H9 (cell line): ENCODE measurements around the gene CLIP3. TPM values are rescaled to one million over a fixed set of nuclear protein-coding genes. Genes with fewer than 3 reads are reported as not detected.

Experiments used
- DNase-seq: peaks from one replicate; pipeline ENCODE4 v3.0.0-alpha.2; 2017
- H2AFZ ChIP-seq: one replicate; pipeline ENCODE4 v1.6.1; 2013; ENCODE audit warnings: mild to moderate bottlenecking, low read length, control low read depth, moderate library complexity
- H2AK5ac ChIP-seq: 2 replicates; pipeline ENCODE4 v1.6.1; 2013; ENCODE audit warnings: low read length, control low read depth, mixed read lengths; ENCODE audit not compliant: insufficient read length
- H2BK120ac ChIP-seq: one replicate; pipeline ENCODE4 v1.6.1; 2013; ENCODE audit warnings: low read depth, mild to moderate bottlenecking, low read length, control low read depth, inconsistent platforms; ENCODE audit not compliant: poor library complexity, severe bottlenecking
- H2BK12ac ChIP-seq: 2 replicates; pipeline ENCODE4 v1.6.1; 2013; ENCODE audit warnings: low read length, control low read depth, mixed read lengths, low read depth; ENCODE audit not compliant: insufficient read length
- H2BK15ac ChIP-seq: 2 replicates; pipeline ENCODE4 v1.6.1; 2013; ENCODE audit warnings: low read depth, low read length, control low read depth
- H2BK20ac ChIP-seq: one replicate; pipeline ENCODE4 v1.6.1; 2013; ENCODE audit warnings: low read depth, mild to moderate bottlenecking, low read length, control low read depth, inconsistent platforms; ENCODE audit not compliant: poor library complexity, severe bottlenecking
- H2BK5ac ChIP-seq: 2 replicates; pipeline ENCODE4 v1.6.1; 2013; ENCODE audit warnings: low read length, control low read depth, mixed read lengths; ENCODE audit not compliant: insufficient read length
- H3K14ac ChIP-seq: 2 replicates; pipeline ENCODE4 v1.6.1; 2013; ENCODE audit warnings: low read length, control low read depth; ENCODE audit not compliant: insufficient read depth
- H3K18ac ChIP-seq: 2 replicates; pipeline ENCODE4 v1.6.1; 2013; ENCODE audit warnings: low read depth, mild to moderate bottlenecking, mixed read lengths, low read length, control low read depth; ENCODE audit not compliant: insufficient read length
- H3K23ac ChIP-seq: 2 replicates; pipeline ENCODE4 v1.6.1; 2013; ENCODE audit warnings: low read length, control low read depth, mixed read lengths, low read depth; ENCODE audit not compliant: insufficient read length
- H3K23me2 ChIP-seq: 2 replicates; pipeline ENCODE4 v1.6.1; 2013; ENCODE audit warnings: low read depth, mild to moderate bottlenecking, mixed read lengths, low read length, control low read depth; ENCODE audit not compliant: insufficient read length, poor library complexity, severe bottlenecking
- H3K27ac ChIP-seq: 2 replicates; pipeline ENCODE4 v1.5.1; 2013; ENCODE audit warnings: low read length, control low read depth, mixed read lengths, low read depth; ENCODE audit not compliant: insufficient read length
- H3K27me3 ChIP-seq: 2 replicates; pipeline ENCODE4 v1.6.1; 2013; ENCODE audit warnings: low read length, control low read depth, inconsistent platforms; ENCODE audit not compliant: insufficient read depth
- H3K4ac ChIP-seq: 2 replicates; pipeline ENCODE4 v1.6.1; 2013; ENCODE audit warnings: low read depth, mild to moderate bottlenecking, control low read depth, inconsistent platforms, low read length, moderate library complexity
- H3K4me1 ChIP-seq: 2 replicates; pipeline ENCODE4 v1.6.1; 2013; ENCODE audit warnings: low read length, control low read depth, inconsistent platforms; ENCODE audit not compliant: insufficient read depth
- H3K4me2 ChIP-seq: 2 replicates; pipeline ENCODE4 v1.6.1; 2013; ENCODE audit warnings: low read length, control low read depth, mixed read lengths; ENCODE audit not compliant: insufficient read length, insufficient read depth
- H3K56ac ChIP-seq: 2 replicates; pipeline ENCODE4 v1.6.1; 2013; ENCODE audit warnings: low read depth, mild to moderate bottlenecking, mixed read lengths, low read length, control low read depth; ENCODE audit not compliant: insufficient read length
- H3K79me1 ChIP-seq: 2 replicates; pipeline ENCODE4 v1.6.1; 2013; ENCODE audit warnings: low read depth, mild to moderate bottlenecking, moderate library complexity, low read length, control low read depth, inconsistent platforms; ENCODE audit not compliant: insufficient read depth, poor library complexity, severe bottlenecking
- H3K79me2 ChIP-seq: 2 replicates; pipeline ENCODE4 v1.6.1; 2013; ENCODE audit warnings: low read length, control low read depth, inconsistent platforms; ENCODE audit not compliant: insufficient read depth
- H3K9ac ChIP-seq: 2 replicates; pipeline ENCODE4 v1.6.1; 2013; ENCODE audit warnings: low read length, control low read depth, mixed read lengths; ENCODE audit not compliant: insufficient read length; ENCODE audit errors: extremely low read depth
- H3K9me3 ChIP-seq: one replicate; pipeline ENCODE4 v1.6.1; 2013; ENCODE audit warnings: low read depth, low read length, inconsistent platforms; ENCODE audit not compliant: control insufficient read depth
- H3T11ph ChIP-seq: one replicate; pipeline ENCODE4 v1.6.1; 2013; ENCODE audit warnings: mild to moderate bottlenecking, low read length, control low read depth, inconsistent platforms
- H4K20me1 ChIP-seq: one replicate; pipeline ENCODE4 v1.6.1; 2013; ENCODE audit not compliant: control insufficient read depth, insufficient read length, insufficient read depth
- H4K5ac ChIP-seq: 2 replicates; pipeline ENCODE4 v1.6.1; 2013; ENCODE audit warnings: low read depth, mild to moderate bottlenecking, mixed read lengths, low read length, control low read depth; ENCODE audit not compliant: insufficient read length
- H4K8ac ChIP-seq: replicated peaks from 2 replicates; pipeline ENCODE4 v1.6.1; 2013; ENCODE audit warnings: low read length, control low read depth, mixed read lengths, low read depth; ENCODE audit not compliant: insufficient read length
- H4K91ac ChIP-seq: 2 replicates; pipeline ENCODE4 v1.6.1; 2013; ENCODE audit warnings: low read depth, mild to moderate bottlenecking, moderate library complexity, mixed read lengths, low read length, control low read depth; ENCODE audit not compliant: insufficient read length
- H3K27ac Mint-ChIP-seq, 3 experiments: 2 replicates in 2 of 3; 3 replicates in 1 of 3; pipeline ENCODE4 v1.8.0; 2020 to 2021; ENCODE audit warnings: mixed read lengths in 3 of 3, mild to moderate bottlenecking in 1 of 3, moderate library complexity in 1 of 3
- H3K27me3 Mint-ChIP-seq: 2 replicates; pipeline ENCODE4 v1.8.0; 2021; ENCODE audit warnings: low read depth, mild to moderate bottlenecking, moderate library complexity, mixed read lengths
- H3K36me3 Mint-ChIP-seq, 3 experiments: 2 replicates in 2 of 3; 3 replicates in 1 of 3; pipeline ENCODE4 v1.8.0; 2020 to 2021; ENCODE audit warnings: low read depth in 3 of 3, mixed read lengths in 3 of 3; ENCODE audit not compliant: insufficient read depth in 1 of 3
- H3K4me1 Mint-ChIP-seq, 2 experiments: 2 replicates each; pipeline ENCODE4 v1.8.0; 2020; ENCODE audit warnings: mixed read lengths in 2 of 2
- H3K4me3 Mint-ChIP-seq, 2 experiments: 2 replicates in 1 of 2; 3 replicates in 1 of 2; pipeline ENCODE4 v1.8.0; 2020 to 2021; ENCODE audit warnings: mild to moderate bottlenecking in 2 of 2, mixed read lengths in 2 of 2, moderate library complexity in 1 of 2
- H3K9me3 Mint-ChIP-seq, 2 experiments: 2 replicates in 1 of 2; 3 replicates in 1 of 2; pipeline ENCODE4 v1.8.0; 2020; ENCODE audit warnings: mild to moderate bottlenecking in 2 of 2, mixed read lengths in 2 of 2, moderate library complexity in 1 of 2
- WGBS: extraction: QIAGEN DNeasy Blood & Tissue Kit; methylation state at CpG from one replicate; pipeline ENCODE4 v1.1.7; 2013; ENCODE audit warnings: missing lambda C conversion rate, low lambda C conversion rate, mixed read lengths; ENCODE audit not compliant: insufficient read length; ENCODE audit errors: extremely low coverage; 5-methylcytosine and 5-hydroxymethylcytosine counted together
- total RNA-seq: library from RNA; stranded (reverse); gene quantifications from 2 replicates; pipeline ENCODE4 v1.2.1, GENCODE V29; 2021
- TF ChIP-seq, protein P1 (sequence below): fragments of 200-600 bp; sonication (generic); conservative IDR thresholded peaks from 3 replicates; pipeline ENCODE4 v1.8.0; 2021; ENCODE audit warnings: antibody characterized with exemption, mild to moderate bottlenecking

The CLIP3 gene
- total RNA-seq, 1 experiment from 2014 or later = 19.7 TPM

DNA sequence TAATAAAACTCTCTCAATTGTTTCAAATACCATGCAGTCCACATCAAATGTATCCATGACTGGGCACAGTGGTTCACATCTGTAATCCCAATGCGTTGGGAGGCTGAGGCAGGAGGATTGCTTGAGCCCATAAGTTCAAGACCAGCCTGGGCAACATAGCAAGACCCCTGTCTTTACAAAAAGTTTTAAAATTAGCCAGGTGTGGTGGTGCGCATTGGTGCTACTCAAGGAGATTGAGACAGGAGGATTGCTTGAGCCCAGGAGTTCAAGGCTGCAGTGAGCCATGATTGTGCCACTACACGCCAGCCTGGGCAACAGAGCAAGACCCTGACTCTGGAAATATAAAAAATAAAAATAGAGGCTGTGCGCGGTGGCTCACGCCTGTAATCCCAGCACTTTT, 5.0 kb downstream of the CLIP3 start:
- Mint-ChIP-seq H3K27ac (no peak overlapping the region), H3K4me1 (no peaks in the 10 kb centered on the region; a peak in 1 of 4 replicates), H3K27me3 (no peaks in the 10 kb centered on the region; the same call in 1 of the 2 replicates), H3K36me3 (peaks cover 11 to 38% (median 37%) of the 10 kb centered on the region in 3 experiments), H3K4me3 (no peak overlapping the region), H3K9me3 (no peaks in the 10 kb centered on the region; a peak in 1 of 5 replicates)
- Histone ChIP-seq H2AFZ (no peak overlapping the region), H3K9ac (no peak overlapping the region), H2AK5ac (no peak overlapping the region), H3K79me2 (no peaks in the 10 kb centered on the region), H3K27me3 (no peaks in the 10 kb centered on the region), H3K23me2 (peaks cover 6% of the 10 kb centered on the region), H4K20me1 (no peaks in the 10 kb centered on the region), H4K5ac (no peak overlapping the region), H3K4me1 (no peaks in the 10 kb centered on the region; the same call in 1 of the 2 replicates), H3K4me2 (no peak overlapping the region), H3K23ac (no peak overlapping the region), H3T11ph (no peak overlapping the region), H3K14ac (no peak overlapping the region), H3K18ac (no peak overlapping the region), H4K8ac (no peak overlapping the region), H3K79me1 (no peaks in the 10 kb centered on the region), H3K27ac (no peak overlapping the region), H4K91ac (no peak overlapping the region), H2BK12ac (no peak overlapping the region), H2BK20ac (no peak overlapping the region), H2BK5ac (no peak overlapping the region), H2BK120ac (no peak overlapping the region), H3K56ac (no peak overlapping the region), H2BK15ac (no peak overlapping the region), H3K9me3 (no peaks in the 10 kb centered on the region), H3K4ac (no peak overlapping the region)
- DNase-seq = no peak
- TF ChIP-seq, protein P1, sequence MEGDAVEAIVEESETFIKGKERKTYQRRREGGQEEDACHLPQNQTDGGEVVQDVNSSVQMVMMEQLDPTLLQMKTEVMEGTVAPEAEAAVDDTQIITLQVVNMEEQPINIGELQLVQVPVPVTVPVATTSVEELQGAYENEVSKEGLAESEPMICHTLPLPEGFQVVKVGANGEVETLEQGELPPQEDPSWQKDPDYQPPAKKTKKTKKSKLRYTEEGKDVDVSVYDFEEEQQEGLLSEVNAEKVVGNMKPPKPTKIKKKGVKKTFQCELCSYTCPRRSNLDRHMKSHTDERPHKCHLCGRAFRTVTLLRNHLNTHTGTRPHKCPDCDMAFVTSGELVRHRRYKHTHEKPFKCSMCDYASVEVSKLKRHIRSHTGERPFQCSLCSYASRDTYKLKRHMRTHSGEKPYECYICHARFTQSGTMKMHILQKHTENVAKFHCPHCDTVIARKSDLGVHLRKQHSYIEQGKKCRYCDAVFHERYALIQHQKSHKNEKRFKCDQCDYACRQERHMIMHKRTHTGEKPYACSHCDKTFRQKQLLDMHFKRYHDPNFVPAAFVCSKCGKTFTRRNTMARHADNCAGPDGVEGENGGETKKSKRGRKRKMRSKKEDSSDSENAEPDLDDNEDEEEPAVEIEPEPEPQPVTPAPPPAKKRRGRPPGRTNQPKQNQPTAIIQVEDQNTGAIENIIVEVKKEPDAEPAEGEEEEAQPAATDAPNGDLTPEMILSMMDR = no peak
- WGBS = no CpG with 5 or more reads among the region's 6 CpGs
